Liver (tissue), 9 donors: Measurements from ENCODE around the gene NNT. TPM values are rescaled to one million over a fixed set of nuclear protein-coding genes. Genes with fewer than 3 reads are reported as not detected.

Experiments used
- DNase-seq: peaks from one replicate; pipeline ENCODE4 v3.0.0-alpha.2; 2017; ENCODE audit warnings: low spot score
- H3K27ac ChIP-seq, 2 donors: one replicate each; pipeline ENCODE4 v1.7.0; 2013; ENCODE audit warnings: inconsistent platforms in 2 of 2, low read length in 2 of 2, control low read depth in 1 of 2, low read depth in 1 of 2, mild to moderate bottlenecking in 1 of 2
- H3K27me3 ChIP-seq, 4 donors: one replicate each; pipeline versions ENCODE4 v1.6.1 to v1.7.0; 2013; ENCODE audit warnings: low read length in 3 of 4, inconsistent platforms in 1 of 4, mild to moderate bottlenecking in 1 of 4, moderate library complexity in 1 of 4; ENCODE audit not compliant: control insufficient read depth in 4 of 4, insufficient read depth in 4 of 4
- H3K36me3 ChIP-seq, 4 donors: one replicate each; pipeline versions ENCODE4 v1.6.1 to v1.7.0; 2013; ENCODE audit warnings: low read length in 3 of 4, mild to moderate bottlenecking in 3 of 4, low read depth in 1 of 4, moderate library complexity in 1 of 4; ENCODE audit not compliant: control insufficient read depth in 4 of 4, insufficient read depth in 3 of 4
- H3K4me1 ChIP-seq, 4 donors: one replicate each; pipeline versions ENCODE4 v1.6.1 to v1.7.0; 2013; ENCODE audit warnings: low read length in 3 of 4, mild to moderate bottlenecking in 3 of 4, moderate library complexity in 1 of 4; ENCODE audit not compliant: control insufficient read depth in 4 of 4, insufficient read depth in 4 of 4
- H3K4me3 ChIP-seq, 3 donors: one replicate each; pipeline versions ENCODE4 v1.6.1 to v1.7.0; 2013; ENCODE audit warnings: low read length in 3 of 3, control low read depth in 1 of 3, low read depth in 1 of 3, mild to moderate bottlenecking in 1 of 3
- H3K9ac ChIP-seq, 2 donors: one replicate each; pipeline ENCODE4 v1.7.0; 2013; ENCODE audit warnings: low read length in 2 of 2, mild to moderate bottlenecking in 2 of 2, moderate library complexity in 2 of 2, control low read depth in 1 of 2, low read depth in 1 of 2
- H3K9me3 ChIP-seq, 4 donors: one replicate each; pipeline versions ENCODE4 v1.6.1 to v1.7.0; 2013; ENCODE audit warnings: low read length in 3 of 4; ENCODE audit not compliant: control insufficient read depth in 4 of 4
- ATF3 ChIP-seq: IDR thresholded peaks from 2 replicates; pipeline ENCODE4 v1.6.1; 2016; ENCODE audit warnings: antibody characterized with exemption
- FOXA1 ChIP-seq: IDR thresholded peaks from 2 replicates; pipeline ENCODE4 v1.6.1; 2016; ENCODE audit warnings: antibody characterized with exemption
- FOXA2 ChIP-seq: IDR thresholded peaks from 2 replicates; pipeline ENCODE4 v1.6.1; 2016; ENCODE audit warnings: antibody characterized with exemption
- GABPA ChIP-seq, 2 donors: IDR thresholded peaks in 1 of 2; conservative IDR thresholded peaks in 1 of 2; 2 replicates each; pipeline ENCODE4 v1.6.1; 2016; ENCODE audit warnings: antibody characterized with exemption in 2 of 2, mild to moderate bottlenecking in 1 of 2, moderate library complexity in 1 of 2
- HNF4A ChIP-seq, 2 donors: conservative IDR thresholded peaks; 2 replicates each; pipeline ENCODE4 v1.6.1; 2016; ENCODE audit warnings: antibody characterized with exemption in 2 of 2, mild to moderate bottlenecking in 2 of 2
- HNF4G ChIP-seq: IDR thresholded peaks from 2 replicates; pipeline ENCODE4 v1.6.1; 2016; ENCODE audit warnings: antibody characterized with exemption
- JUND ChIP-seq, 2 donors: IDR thresholded peaks; 2 replicates each; pipeline ENCODE4 v1.6.1; 2016; ENCODE audit warnings: antibody characterized with exemption in 2 of 2
- NR2F2 ChIP-seq: IDR thresholded peaks from 2 replicates; pipeline ENCODE4 v1.6.1; 2016; ENCODE audit warnings: antibody characterized with exemption
- RAD21 ChIP-seq, 2 donors: IDR thresholded peaks; 2 replicates each; pipeline ENCODE4 v1.6.1; 2016; ENCODE audit warnings: antibody characterized with exemption in 2 of 2, mild to moderate bottlenecking in 2 of 2
- TAF1 ChIP-seq: conservative IDR thresholded peaks from 2 replicates; pipeline ENCODE4 v1.6.1; 2016; ENCODE audit warnings: antibody characterized with exemption, mild to moderate bottlenecking
- YY1 ChIP-seq: IDR thresholded peaks from 2 replicates; pipeline ENCODE4 v1.6.1; 2016; ENCODE audit warnings: antibody characterized with exemption, mild to moderate bottlenecking
- WGBS: extraction: QIAGEN DNeasy Blood & Tissue Kit; methylation state at CpG from one replicate; pipeline ENCODE4 v1.1.7; 2013; 5-methylcytosine and 5-hydroxymethylcytosine counted together
- polyA plus RNA-seq, 2 donors: library from polyadenylated mRNA; stranded (reverse) in 1 of 2; unstranded in 1 of 2; fragments of 200-250 nt in 1 of 2; fragments of >200 nt in 1 of 2; fragmentation: Nextera tagmentation in 1 of 2; extraction: Ambion mirVana in 1 of 2; gene quantifications; one replicate each; pipeline versions ENCODE4 v1.2.1 to v1.2.3, GENCODE V29; 2013 to 2015
- total RNA-seq, 2 donors: library from RNA; depleted of rRNA; stranded (reverse); fragments of >200 nt; gene quantifications; one replicate each; pipeline ENCODE4 v1.2.3, GENCODE V29; 2014
- TF ChIP-seq, protein P1 (sequence below): fragments of 150-350 bp; IDR thresholded peaks from 2 replicates; pipeline ENCODE4 v1.5.1; 2017; ENCODE audit warnings: improper control_type of control experiment, low read depth, low read length; ENCODE audit not compliant: missing input control
- TF ChIP-seq, protein P2 (sequence below): IDR thresholded peaks from 2 replicates; pipeline ENCODE4 v1.6.1; 2016; ENCODE audit warnings: antibody characterized with exemption
- donor health status: healthy.
- donor health status: healthy.
- donor health status: healthy.
- donor health status: healthy.
- donor health status: healthy.

The NNT gene
- total and polyA plus RNA-seq, 4 donors = 45.4 to 154 (median 89.2) TPM

- TF ChIP-seq, protein P1, sequence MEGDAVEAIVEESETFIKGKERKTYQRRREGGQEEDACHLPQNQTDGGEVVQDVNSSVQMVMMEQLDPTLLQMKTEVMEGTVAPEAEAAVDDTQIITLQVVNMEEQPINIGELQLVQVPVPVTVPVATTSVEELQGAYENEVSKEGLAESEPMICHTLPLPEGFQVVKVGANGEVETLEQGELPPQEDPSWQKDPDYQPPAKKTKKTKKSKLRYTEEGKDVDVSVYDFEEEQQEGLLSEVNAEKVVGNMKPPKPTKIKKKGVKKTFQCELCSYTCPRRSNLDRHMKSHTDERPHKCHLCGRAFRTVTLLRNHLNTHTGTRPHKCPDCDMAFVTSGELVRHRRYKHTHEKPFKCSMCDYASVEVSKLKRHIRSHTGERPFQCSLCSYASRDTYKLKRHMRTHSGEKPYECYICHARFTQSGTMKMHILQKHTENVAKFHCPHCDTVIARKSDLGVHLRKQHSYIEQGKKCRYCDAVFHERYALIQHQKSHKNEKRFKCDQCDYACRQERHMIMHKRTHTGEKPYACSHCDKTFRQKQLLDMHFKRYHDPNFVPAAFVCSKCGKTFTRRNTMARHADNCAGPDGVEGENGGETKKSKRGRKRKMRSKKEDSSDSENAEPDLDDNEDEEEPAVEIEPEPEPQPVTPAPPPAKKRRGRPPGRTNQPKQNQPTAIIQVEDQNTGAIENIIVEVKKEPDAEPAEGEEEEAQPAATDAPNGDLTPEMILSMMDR = no peak
- TF ChIP-seq RAD21 (IDR thresholded peaks at IDR 0.05) (no peak), HNF4G (no peak), FOXA2 (no peak), JUND (IDR thresholded peaks at IDR 0.05) (no peak), ATF3 (no peak), YY1 (no peak), NR2F2 (no peak), HNF4A (conservative IDR thresholded peaks at IDR 0.05) (no peak)
- TF ChIP-seq, protein P2, sequence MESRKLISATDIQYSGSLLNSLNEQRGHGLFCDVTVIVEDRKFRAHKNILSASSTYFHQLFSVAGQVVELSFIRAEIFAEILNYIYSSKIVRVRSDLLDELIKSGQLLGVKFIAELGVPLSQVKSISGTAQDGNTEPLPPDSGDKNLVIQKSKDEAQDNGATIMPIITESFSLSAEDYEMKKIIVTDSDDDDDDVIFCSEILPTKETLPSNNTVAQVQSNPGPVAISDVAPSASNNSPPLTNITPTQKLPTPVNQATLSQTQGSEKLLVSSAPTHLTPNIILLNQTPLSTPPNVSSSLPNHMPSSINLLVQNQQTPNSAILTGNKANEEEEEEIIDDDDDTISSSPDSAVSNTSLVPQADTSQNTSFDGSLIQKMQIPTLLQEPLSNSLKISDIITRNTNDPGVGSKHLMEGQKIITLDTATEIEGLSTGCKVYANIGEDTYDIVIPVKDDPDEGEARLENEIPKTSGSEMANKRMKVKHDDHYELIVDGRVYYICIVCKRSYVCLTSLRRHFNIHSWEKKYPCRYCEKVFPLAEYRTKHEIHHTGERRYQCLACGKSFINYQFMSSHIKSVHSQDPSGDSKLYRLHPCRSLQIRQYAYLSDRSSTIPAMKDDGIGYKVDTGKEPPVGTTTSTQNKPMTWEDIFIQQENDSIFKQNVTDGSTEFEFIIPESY = no peak
These were observed 73.3 kb downstream of the NNT start (continued) for GRCh38 chr5:43676083-43676840.

- no peaks in the 10 kb centered on the region for H3K27me3 ChIP-seq
- no peak overlapping the region for H3K4me3 ChIP-seq
- no peaks in the 10 kb centered on the region for H3K9me3 ChIP-seq
- no peak for DNase-seq
- TF ChIP-seq FOXA1 (no peak), GABPA (IDR thresholded peaks at IDR 0.05 in 1 of 2, conservative IDR thresholded peaks at IDR 0.05 in 1 of 2) (no peak), TAF1 (no peak), HNF4A (conservative IDR thresholded peaks at IDR 0.05) (no peak)
- no peak overlapping the region for H3K27ac ChIP-seq
- 97% methylated on average over 4 of the region's 4 CpGs for WGBS
- H3K9ac ChIP-seq = no peak overlapping the region
- H3K36me3 ChIP-seq = peaks cover 5 to 41% (median 7%) of the 10 kb centered on the region in 4 donors
- no peaks in the 10 kb centered on the region for H3K4me1 ChIP-seq
These were observed 74.3 kb downstream of the NNT start for GRCh38 chr5:43677253-43677652.

- Histone ChIP-seq H3K9ac (no peak overlapping the region), H3K27ac (no peak overlapping the region), H3K4me1 (no peaks in the 10 kb centered on the region), H3K27me3 (no peaks in the 10 kb centered on the region), H3K9me3 (no peaks in the 10 kb centered on the region), H3K4me3 (no peak overlapping the region), H3K36me3 (peaks cover 2 to 46% (median 8%) of the 10 kb centered on the region in 4 donors)
- no peak for DNase-seq
- WGBS = 95% methylated on average over 3 of the region's 3 CpGs
- no peak for TF ChIP-seq RAD21 (IDR thresholded peaks at IDR 0.05)
- no peak for TF ChIP-seq FOXA2
- no peak for TF ChIP-seq YY1
These were observed 76.2 kb downstream of the NNT start for GRCh38 chr5:43679214-43679613.
